IMR-90 (cell line): ENCODE results near the gene ESR1. TPM values are rescaled to one million over a fixed set of nuclear protein-coding genes. Genes with fewer than 3 reads are reported as not detected.

Source experiments
- ATAC-seq: fragments of 200-7000 bp; cut with Tn5 transposase; 2 replicates; pipeline ENCODE4 v1.9.1; 2020; ENCODE audit warnings: low read depth, mild to moderate bottlenecking, moderate library complexity
- BruUV-seq: library from RNA; stranded (reverse); fragments of 400-500 nt; replicated peaks from 2 replicates; lab custom pipeline; 2021; lab: Mats Ljungman, UMichigan
- CTCF ChIA-PET: fragments of 300-600 bp; formaldehyde crosslinking; extraction: SDS; loops from one replicate; lab custom pipeline; 2021; ENCODE audit warnings: antibody characterized with exemption; lab: Yijun Ruan, JAX
- POLR2A ChIA-PET: fragments of 300-600 bp; sonication (Branson Sonifier 250); formaldehyde crosslinking; loops from one replicate; lab custom pipeline; 2022; ENCODE audit warnings: antibody characterized with exemption; ENCODE audit not compliant: unreplicated experiment; lab: Charles Lee
- DNase-seq: peaks from one replicate; pipeline ENCODE4 v3.0.0; 2013
- H2AFZ ChIP-seq: replicated peaks from 2 replicates; pipeline ENCODE3; 2013; ENCODE audit warnings: low read length, mild to moderate bottlenecking; ENCODE audit not compliant: poor library complexity
- H2AK5ac ChIP-seq: 2 replicates; pipeline ENCODE4 v1.6.1; 2013; ENCODE audit warnings: low read depth, low read length, inconsistent platforms
- H2AK9ac ChIP-seq: replicated peaks from 2 replicates; pipeline ENCODE3; 2013; ENCODE audit warnings: mild to moderate bottlenecking, low read depth, low read length, moderate library complexity; ENCODE audit not compliant: poor library complexity
- H2BK120ac ChIP-seq: 2 replicates; pipeline ENCODE4 v1.6.1; 2013; ENCODE audit warnings: low read depth, low read length, inconsistent platforms
- H2BK15ac ChIP-seq: 3 replicates; pipeline ENCODE4 v1.6.1; 2013; ENCODE audit warnings: low read depth, low read length, inconsistent platforms
- H2BK20ac ChIP-seq: 2 replicates; pipeline ENCODE4 v1.6.1; 2013; ENCODE audit warnings: low read depth, mild to moderate bottlenecking, inconsistent platforms, low read length, moderate library complexity
- H2BK5ac ChIP-seq: 2 replicates; pipeline ENCODE4 v1.6.1; 2013; ENCODE audit warnings: mild to moderate bottlenecking, low read depth, low read length, inconsistent platforms; ENCODE audit not compliant: poor library complexity, severe bottlenecking
- H3K14ac ChIP-seq: replicated peaks from 2 replicates; pipeline ENCODE4 v1.6.1; 2013; ENCODE audit warnings: low read depth, low read length, inconsistent platforms
- H3K18ac ChIP-seq: 2 replicates; pipeline ENCODE4 v1.6.1; 2013; ENCODE audit warnings: low read depth, low read length, control low read depth
- H3K23ac ChIP-seq: 2 replicates; pipeline ENCODE4 v1.6.1; 2013; ENCODE audit warnings: low read depth, low read length, inconsistent platforms
- H3K27ac ChIP-seq: 2 replicates; pipeline ENCODE4 v1.5.1; 2013; ENCODE audit warnings: mild to moderate bottlenecking, control low read depth, low read length; ENCODE audit not compliant: insufficient read depth
- H3K27me3 ChIP-seq: 2 replicates; pipeline ENCODE4 v1.6.1; 2013; ENCODE audit warnings: low read length; ENCODE audit not compliant: control insufficient read depth, insufficient read depth
- H3K36me3 ChIP-seq: 2 replicates; pipeline ENCODE4 v1.6.1; 2013; ENCODE audit warnings: low read length, mixed read lengths; ENCODE audit not compliant: control insufficient read depth, insufficient read depth
- H3K4ac ChIP-seq: 2 replicates; pipeline ENCODE4 v1.6.1; 2013; ENCODE audit warnings: low read depth, low read length, inconsistent platforms
- H3K4me1 ChIP-seq: 2 replicates; pipeline ENCODE4 v1.6.1; 2013; ENCODE audit warnings: low read length, mixed read lengths; ENCODE audit not compliant: control insufficient read depth, insufficient read depth
- H3K4me2 ChIP-seq: 2 replicates; pipeline ENCODE4 v1.6.1; 2013; ENCODE audit warnings: low read depth, mild to moderate bottlenecking, control low read depth, low read length, moderate library complexity
- H3K4me3 ChIP-seq: 2 replicates; pipeline ENCODE4 v1.5.1; 2013; ENCODE audit warnings: low read depth, mild to moderate bottlenecking, control low read depth, low read length, moderate library complexity; ENCODE audit not compliant: insufficient read depth
- H3K56ac ChIP-seq: 2 replicates; pipeline ENCODE4 v1.6.1; 2013; ENCODE audit warnings: low read length, inconsistent platforms; ENCODE audit not compliant: insufficient read depth; ENCODE audit errors: extremely low read depth
- H3K79me1 ChIP-seq, 2 experiments: 2 replicates each; pipeline ENCODE4 v1.6.1; 2013; ENCODE audit warnings: low read length in 2 of 2, inconsistent platforms in 1 of 2, low read depth in 1 of 2
- H3K9ac ChIP-seq: 2 replicates; pipeline ENCODE4 v1.6.1; 2013; ENCODE audit warnings: low read depth, low read length, control low read depth
- H3K9me1 ChIP-seq: 2 replicates; pipeline ENCODE4 v1.6.1; 2013; ENCODE audit warnings: low read length, inconsistent platforms; ENCODE audit not compliant: insufficient read depth
- H3K9me3 ChIP-seq: 2 replicates; pipeline ENCODE4 v1.6.1; 2013; ENCODE audit warnings: low read length; ENCODE audit not compliant: control insufficient read depth, insufficient read depth
- H4K20me1 ChIP-seq: 2 replicates; pipeline ENCODE4 v1.6.1; 2013; ENCODE audit warnings: low read length, inconsistent platforms; ENCODE audit not compliant: insufficient read depth
- H4K5ac ChIP-seq: 2 replicates; pipeline ENCODE4 v1.6.1; 2013; ENCODE audit warnings: mild to moderate bottlenecking, low read depth, low read length, control low read depth
- H4K8ac ChIP-seq, 2 experiments: 2 replicates each; pipeline ENCODE4 v1.6.1; 2013; ENCODE audit warnings: low read depth in 2 of 2, low read length in 2 of 2, control low read depth in 1 of 2, inconsistent platforms in 1 of 2
- H4K91ac ChIP-seq: 2 replicates; pipeline ENCODE4 v1.6.1; 2013; ENCODE audit warnings: low read depth, low read length, inconsistent platforms; ENCODE audit not compliant: insufficient read depth
- CHD1 ChIP-seq: IDR thresholded peaks from 2 replicates; pipeline ENCODE4 v1.6.1; 2012; ENCODE audit warnings: low read depth, low read length, improper control_type of control experiment
- MAZ ChIP-seq: IDR thresholded peaks from 2 replicates; pipeline ENCODE4 v1.6.1; 2012; ENCODE audit warnings: low read depth, mild to moderate bottlenecking, low read length, improper control_type of control experiment, moderate library complexity, borderline replicate concordance
- WGBS, 2 experiments: methylation state at CpG; one replicate each; pipeline versions ENCODE4 v1.1.5 to v1.1.7; 2013; ENCODE audit warnings: missing lambda C conversion rate in 2 of 2; ENCODE audit not compliant: insufficient read length in 1 of 2; ENCODE audit errors: extremely low coverage in 2 of 2; 5-methylcytosine and 5-hydroxymethylcytosine counted together
- dilution Hi-C: fragments of 300-500 bp; cut with HindIII; formaldehyde crosslinking; loops from one replicate; pipeline ENCODE4 v1.14.3; 2018; ENCODE audit warnings: low sequenced_read_pairs; ENCODE audit not compliant: unreplicated experiment
- in situ Hi-C: fragments of 300-500 bp; cut with MboI; formaldehyde crosslinking; loops from 3 replicates; pipeline ENCODE4 v1.14.3; 2019; ENCODE audit warnings: low sequenced_read_pairs, inconsistent platforms, mixed read lengths
- intact Hi-C: fragments of 100-400 bp; cut with micrococcal nuclease; formaldehyde crosslinking; loops from 2 replicates; pipeline ENCODE4 v1.10.0; 2022
- polyA plus RNA-seq, 3 experiments: library from polyadenylated mRNA; depleted of rRNA; stranded (reverse); fragments of >200 nt; gene quantifications; 2 replicates each; pipeline ENCODE4 v1.2.3, GENCODE V29; 2012; ENCODE audit warnings: low replicate concordance in 1 of 3
- total RNA-seq: library from RNA; depleted of rRNA; stranded (reverse); fragments of >200 nt; gene quantifications from 2 replicates; pipeline ENCODE4 v1.2.3, GENCODE V29; 2012

Gene ESR1
- total and polyA plus RNA-seq, 2 of the 4 experiments (the other 2 are of a cell fraction) = not detected

DNA sequence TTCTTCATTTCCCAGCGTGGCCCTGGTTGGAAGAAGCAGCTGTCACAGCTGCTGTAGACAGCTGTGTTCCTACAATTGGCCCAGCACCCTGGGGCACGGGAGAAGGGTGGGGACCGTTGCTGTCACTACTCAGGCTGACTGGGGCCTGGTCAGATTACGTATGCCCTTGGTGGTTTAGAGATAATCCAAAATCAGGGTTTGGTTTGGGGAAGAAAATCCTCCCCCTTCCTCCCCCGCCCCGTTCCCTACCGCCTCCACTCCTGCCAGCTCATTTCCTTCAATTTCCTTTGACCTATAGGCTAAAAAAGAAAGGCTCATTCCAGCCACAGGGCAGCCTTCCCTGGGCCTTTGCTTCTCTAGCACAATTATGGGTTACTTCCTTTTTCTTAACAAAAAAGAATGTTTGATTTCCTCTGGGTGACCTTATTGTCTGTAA is 292.7 kb downstream of the ESR1 start:
- in situ Hi-C loops (no loop called here), dilution Hi-C loops (no loop called here), intact Hi-C loops (no loop called here)
- no peak overlapping the region for H3K23ac ChIP-seq
- DNase-seq = peak; percentile 28
- H4K8ac ChIP-seq = peak overlapping the region; percentile 36 to 61; a peak in 3 of 4 replicates
- H2BK15ac ChIP-seq = peak overlapping the region; percentile 32; the same call in 1 of the 3 replicates
- ChIA-PET POLR2A (no interaction called here), CTCF (no interaction called here)
- H4K5ac ChIP-seq = peak overlapping the region; percentile 65
- H3K56ac ChIP-seq = no peak overlapping the region
- WGBS, 2 experiments = 57% methylated on average over 1 of the region's 7 CpGs; no CpG with 5 or more reads in 1 of the 2 experiments
- H3K4ac ChIP-seq = peak overlapping the region; percentile 49; the same call in 1 of the 2 replicates
- no TSS peak for BruUV-seq
- H3K4me3 ChIP-seq = no peak overlapping the region
- peak overlapping the region; percentile 84 for H2AFZ ChIP-seq
- no peaks in the 10 kb centered on the region for H3K27me3 ChIP-seq
- peak overlapping the region; percentile 30 for H3K18ac ChIP-seq
- H2AK5ac ChIP-seq = no peak overlapping the region; the same call in 1 of the 2 replicates
- peaks cover 3% of the 10 kb centered on the region for H3K9me3 ChIP-seq
- peaks cover 22% of the 10 kb centered on the region for H3K4me1 ChIP-seq
- H2AK9ac ChIP-seq = peak overlapping the region; percentile 63
- TF ChIP-seq MAZ = peak; percentile 42; the same call in 1 of the 2 replicates
- no peak for TF ChIP-seq CHD1
- H3K36me3 ChIP-seq = no peaks in the 10 kb centered on the region
- H4K91ac ChIP-seq = peak overlapping the region; percentile 70
- peak overlapping the region; percentile 32 for H2BK5ac ChIP-seq
- H3K9me1 ChIP-seq = peaks cover 9% of the 10 kb centered on the region; the same call in 1 of the 2 replicates
- H3K9ac ChIP-seq = no peak overlapping the region
- 0 out of 2 replicates have a peak overlapping the region, but pooled peaks have one; percentile 17 for H3K14ac ChIP-seq
- peak overlapping the region; percentile 77 for H2BK120ac ChIP-seq
- H3K27ac ChIP-seq = no peak overlapping the region; the same call in 1 of the 2 replicates
- H3K4me2 ChIP-seq = no peak overlapping the region
- H3K79me1 ChIP-seq = no peaks in the 10 kb centered on the region
- H2BK20ac ChIP-seq = peak overlapping the region; percentile 32; the same call in 1 of the 2 replicates
- H4K20me1 ChIP-seq = no peaks in the 10 kb centered on the region
- peak; percentile 7; the same call in 1 of the 2 replicates for ATAC-seq
